Brain microvascular endothelial cell (primary cell): ENCODE data around the gene MYH10.
A peak's percentile ranks its signal among the peaks of the same experiment; 100 is the strongest.

ENCODE experiments used
- DNase-seq: peaks from one replicate; pipeline ENCODE4 v3.0.0-alpha.2; 2020
- H3K27ac ChIP-seq: fragments of 250-450 bp; sonication (Bioruptor Pico); 2 replicates; pipeline ENCODE4 v1.5.1; 2020; ENCODE audit warnings: mild to moderate bottlenecking, moderate library complexity
- H3K27me3 ChIP-seq: fragments of 250-450 bp; sonication (Bioruptor Pico); replicated peaks from 2 replicates; pipeline ENCODE4 v1.5.1; 2020; ENCODE audit warnings: mild to moderate bottlenecking
- H3K36me3 ChIP-seq: fragments of 250-450 bp; sonication (Bioruptor Pico); replicated peaks from 2 replicates; pipeline ENCODE4 v1.5.1; 2020; ENCODE audit warnings: mild to moderate bottlenecking
- H3K4me3 ChIP-seq: 2 replicates; pipeline ENCODE4 v1.5.1; 2011; ENCODE audit warnings: low read depth, mild to moderate bottlenecking, control low read depth, low read length, moderate library complexity
- in situ Hi-C: cut with HindIII; loops from 2 replicates; pipeline ENCODE4 v1.10.0; 2017; ENCODE audit warnings: low sequenced_read_pairs, low pct_ligation_motif_present
- TF ChIP-seq, protein P1 (sequence below): IDR thresholded peaks from 2 replicates; pipeline ENCODE4 v1.5.1; 2011; ENCODE audit warnings: low read depth, mild to moderate bottlenecking, moderate library complexity, low read length, control low read depth, inconsistent platforms; ENCODE audit errors: missing control alignments

MYH10 gene

DNA sequence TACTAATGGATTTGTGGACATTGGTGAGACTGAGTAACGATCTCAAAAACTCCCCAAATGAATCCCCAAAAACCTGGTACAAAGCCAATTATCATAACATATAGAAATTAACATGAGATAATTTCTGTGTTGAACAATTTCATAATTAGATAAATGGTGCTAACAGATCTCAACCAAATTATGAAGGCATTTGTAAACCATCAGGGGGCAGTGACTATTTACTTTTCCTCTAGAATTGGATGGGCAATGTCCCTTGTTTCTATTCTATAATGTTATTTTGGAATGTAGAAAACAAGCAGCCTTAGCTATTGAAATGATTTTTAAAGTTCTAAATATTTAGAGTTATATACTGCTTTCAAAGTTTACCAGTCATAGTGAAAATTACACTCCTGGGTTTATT lies 57.8 kb downstream of the MYH10 start:
- in situ Hi-C loops, result no loop called here
- H3K36me3 ChIP-seq, result peaks cover 17% of the 10 kb centered on the region

DNA sequence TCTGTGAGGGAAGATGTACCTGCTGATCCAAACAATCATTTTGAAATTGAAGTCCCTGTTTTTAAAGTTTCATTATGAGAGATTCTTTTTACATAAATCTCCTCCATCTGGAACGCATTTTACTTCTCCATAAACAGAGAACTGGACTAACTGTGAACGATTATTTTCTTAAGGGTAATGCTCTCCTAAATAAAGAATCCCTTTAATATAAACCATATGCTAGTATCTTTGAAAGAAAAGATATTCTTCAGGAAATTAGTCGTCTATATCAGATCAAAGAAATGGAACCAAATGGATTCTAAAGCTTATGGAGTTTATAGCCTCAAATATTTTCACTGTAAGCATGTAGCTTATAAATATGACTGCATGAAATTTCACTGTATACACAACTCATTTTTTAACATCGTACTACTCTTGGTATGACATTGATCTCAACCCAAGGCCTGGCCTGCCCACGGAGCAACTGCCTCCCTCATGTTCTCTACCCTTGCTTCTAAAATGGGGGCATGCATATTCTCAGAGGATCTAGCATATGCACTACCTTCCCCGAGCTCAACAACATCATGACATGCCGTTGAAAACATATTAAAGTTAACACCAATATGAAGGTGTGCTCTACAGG lies 66.4 kb downstream of the MYH10 start:
- Histone ChIP-seq H3K27ac (no peak overlapping the region), H3K4me3 (no peak overlapping the region), H3K27me3 (no peaks in the 10 kb centered on the region), H3K36me3 (peaks cover 19% of the 10 kb centered on the region)
- no peak for DNase-seq
- in situ Hi-C loops, result no loop called here
- TF ChIP-seq, protein P1, sequence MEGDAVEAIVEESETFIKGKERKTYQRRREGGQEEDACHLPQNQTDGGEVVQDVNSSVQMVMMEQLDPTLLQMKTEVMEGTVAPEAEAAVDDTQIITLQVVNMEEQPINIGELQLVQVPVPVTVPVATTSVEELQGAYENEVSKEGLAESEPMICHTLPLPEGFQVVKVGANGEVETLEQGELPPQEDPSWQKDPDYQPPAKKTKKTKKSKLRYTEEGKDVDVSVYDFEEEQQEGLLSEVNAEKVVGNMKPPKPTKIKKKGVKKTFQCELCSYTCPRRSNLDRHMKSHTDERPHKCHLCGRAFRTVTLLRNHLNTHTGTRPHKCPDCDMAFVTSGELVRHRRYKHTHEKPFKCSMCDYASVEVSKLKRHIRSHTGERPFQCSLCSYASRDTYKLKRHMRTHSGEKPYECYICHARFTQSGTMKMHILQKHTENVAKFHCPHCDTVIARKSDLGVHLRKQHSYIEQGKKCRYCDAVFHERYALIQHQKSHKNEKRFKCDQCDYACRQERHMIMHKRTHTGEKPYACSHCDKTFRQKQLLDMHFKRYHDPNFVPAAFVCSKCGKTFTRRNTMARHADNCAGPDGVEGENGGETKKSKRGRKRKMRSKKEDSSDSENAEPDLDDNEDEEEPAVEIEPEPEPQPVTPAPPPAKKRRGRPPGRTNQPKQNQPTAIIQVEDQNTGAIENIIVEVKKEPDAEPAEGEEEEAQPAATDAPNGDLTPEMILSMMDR, result no peak

More for the DNA sequence above, 57.8 kb downstream of the MYH10 start:
- H3K27ac ChIP-seq, result no peak overlapping the region
- H3K27me3 ChIP-seq, result no peaks in the 10 kb centered on the region
- TF ChIP-seq, protein P1, result peak; percentile 19
- no peak overlapping the region for H3K4me3 ChIP-seq
- DNase-seq, result no peak

DNA sequence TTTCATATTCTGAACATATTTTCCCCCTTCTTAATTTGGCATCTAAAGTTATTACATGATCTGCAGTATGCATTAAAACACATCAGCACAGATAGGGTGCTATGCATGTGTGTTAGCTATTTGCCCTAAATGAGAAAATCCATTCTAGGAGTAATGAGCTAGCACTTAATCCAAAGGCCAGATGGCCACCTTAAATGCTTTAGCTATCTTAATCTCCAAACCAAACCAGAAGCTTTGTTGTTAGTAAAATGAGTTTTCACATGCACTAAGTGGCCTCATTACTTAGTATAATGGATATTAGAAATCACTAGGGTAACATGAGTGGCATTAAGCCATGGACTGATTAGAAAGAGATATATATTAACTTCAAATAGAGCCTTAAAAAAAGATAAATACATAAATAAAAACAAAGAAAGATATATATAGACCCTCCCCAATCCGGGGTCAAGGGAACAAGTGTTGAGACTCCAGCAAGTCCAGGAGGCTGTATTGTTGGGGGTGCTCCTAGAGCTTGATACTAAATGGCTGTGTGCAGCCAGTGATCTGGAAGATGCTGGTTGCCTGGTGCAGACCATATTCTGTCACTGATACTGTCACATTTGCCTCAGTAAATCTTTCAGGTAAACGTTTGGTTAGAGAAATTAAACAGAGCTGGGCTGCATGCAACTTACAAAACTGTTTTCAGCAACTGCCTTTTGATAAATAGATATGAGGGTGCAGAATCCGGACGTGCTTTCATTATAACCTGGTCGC lies 67.3 kb downstream of the MYH10 start:
- TF ChIP-seq, protein P1, result no peak
- H3K27ac ChIP-seq, result no peak overlapping the region
- no peak overlapping the region for H3K4me3 ChIP-seq
- in situ Hi-C loops, result no loop called here
- H3K36me3 ChIP-seq, result peaks cover 13% of the 10 kb centered on the region
- no peaks in the 10 kb centered on the region for H3K27me3 ChIP-seq
- no peak for DNase-seq

DNA sequence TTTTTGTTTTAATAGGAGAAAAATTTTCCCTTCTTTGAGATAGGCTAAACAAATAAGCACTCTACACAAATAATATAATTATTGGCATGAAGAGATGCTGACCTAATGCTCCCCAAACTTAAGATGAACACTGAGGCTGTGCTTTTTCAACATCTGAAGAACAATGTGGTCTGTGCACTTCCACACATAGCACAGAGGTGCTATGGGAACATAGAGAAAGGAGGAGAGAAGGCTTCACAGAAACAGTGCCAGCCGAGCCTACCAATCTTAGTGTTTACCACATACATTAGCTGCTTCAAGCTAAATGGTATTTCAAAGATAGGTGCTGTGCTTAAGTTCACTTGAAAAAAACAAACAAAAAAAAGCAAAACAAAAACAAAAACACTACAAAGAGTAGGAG lies 72.4 kb downstream of the MYH10 start:
- in situ Hi-C loops, result no loop called here
- TF ChIP-seq, protein P1, result no peak

DNA sequence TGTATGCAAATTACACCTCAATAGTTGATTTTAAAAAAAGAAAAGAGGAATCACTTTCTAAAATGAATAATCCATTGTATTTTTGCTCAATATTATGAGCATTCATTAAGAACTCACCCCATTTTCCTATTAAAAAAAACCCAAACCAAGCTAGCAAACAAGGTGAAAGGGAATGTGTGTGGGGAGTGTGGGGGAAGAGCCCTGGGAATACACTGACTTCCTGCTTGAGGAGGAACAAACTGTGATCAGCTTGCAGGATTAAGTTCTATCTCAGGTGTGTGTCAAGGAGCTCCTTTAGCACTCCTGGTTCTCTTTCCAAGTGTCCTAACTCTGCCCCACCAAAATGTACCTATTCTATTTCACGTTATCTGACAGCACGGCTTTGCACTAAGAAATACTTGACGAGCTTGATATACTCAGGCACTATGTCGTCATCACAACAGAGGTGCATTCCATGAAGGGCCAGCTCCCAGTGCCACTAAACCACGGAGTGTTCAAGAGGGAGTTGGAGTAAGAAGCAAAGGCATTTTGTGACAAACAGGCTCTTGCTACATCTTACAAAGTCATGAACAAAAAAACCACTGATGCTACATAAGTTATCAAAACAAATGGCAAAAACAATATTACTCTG lies 73.2 kb downstream of the MYH10 start:
- TF ChIP-seq, protein P1, result no peak
- in situ Hi-C loops, result no loop called here
- no peaks in the 10 kb centered on the region for H3K27me3 ChIP-seq
- peaks cover 16% of the 10 kb centered on the region for H3K36me3 ChIP-seq
- H3K4me3 ChIP-seq, result no peak overlapping the region
- no peak overlapping the region for H3K27ac ChIP-seq
- DNase-seq, result no peak

More for the DNA sequence above, 72.4 kb downstream of the MYH10 start:
- Histone ChIP-seq H3K27ac (no peak overlapping the region), H3K4me3 (no peak overlapping the region), H3K27me3 (no peaks in the 10 kb centered on the region), H3K36me3 (peaks cover 10% of the 10 kb centered on the region)
- DNase-seq, result no peak
